Vagina (tissue), 2 donors: ENCODE results near the gene PSMC2.

Source experiments
- POLR2A ChIP-seq, 2 donors: fragments of 450-650 bp; IDR thresholded peaks; one replicate each; pipeline ENCODE4 v1.6.1; 2017; ENCODE audit warnings: antibody characterized with exemption in 2 of 2, mild to moderate bottlenecking in 2 of 2, moderate library complexity in 2 of 2
- POLR2AphosphoS5 ChIP-seq, 2 donors: sonication (generic); formaldehyde crosslinking; IDR thresholded peaks; one replicate each; pipeline ENCODE4 v1.9.0; 2017; ENCODE audit warnings: antibody characterized with exemption in 2 of 2, mild to moderate bottlenecking in 2 of 2, low read depth in 1 of 2; ENCODE audit not compliant: insufficient read depth in 1 of 2
- TF ChIP-seq, protein P1 (sequence below), 3 experiments: fragments of 450-650 bp in 2 of 3; fragments of 200-600 bp in 1 of 3; sonication (generic) in 1 of 3; IDR thresholded peaks; one replicate each; pipeline ENCODE4 v1.5.1; 2017 to 2019; ENCODE audit warnings: antibody characterized with exemption in 3 of 3, mild to moderate bottlenecking in 2 of 3, moderate library complexity in 2 of 3

DNA sequence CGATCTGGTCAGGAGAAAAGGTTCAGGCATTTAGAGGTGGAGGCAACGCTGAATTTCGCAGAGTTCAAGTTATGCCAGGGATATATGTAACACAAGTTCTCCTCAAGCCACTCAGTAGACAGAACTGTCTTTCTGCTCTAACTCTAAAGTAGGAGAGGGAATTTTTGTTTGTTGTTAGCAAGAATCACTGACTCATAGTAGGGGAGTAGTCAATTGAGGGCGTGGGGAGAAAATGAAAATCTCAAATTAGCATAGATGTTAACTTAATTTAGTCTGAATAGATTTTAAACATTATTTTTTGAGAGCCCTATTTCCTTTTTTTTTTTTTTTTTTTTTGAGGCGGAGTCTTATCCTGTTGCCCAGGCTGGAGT is 34.6 kb downstream of the PSMC2 start:
- TF ChIP-seq POLR2A (IDR thresholded peaks at IDR 0.05) (no peak), POLR2AphosphoS5 (IDR thresholded peaks at IDR 0.05; ENCODE audit: insufficient read depth in 1 of 2, low read depth in 1 of 2) (no peak)
- TF ChIP-seq, protein P1, sequence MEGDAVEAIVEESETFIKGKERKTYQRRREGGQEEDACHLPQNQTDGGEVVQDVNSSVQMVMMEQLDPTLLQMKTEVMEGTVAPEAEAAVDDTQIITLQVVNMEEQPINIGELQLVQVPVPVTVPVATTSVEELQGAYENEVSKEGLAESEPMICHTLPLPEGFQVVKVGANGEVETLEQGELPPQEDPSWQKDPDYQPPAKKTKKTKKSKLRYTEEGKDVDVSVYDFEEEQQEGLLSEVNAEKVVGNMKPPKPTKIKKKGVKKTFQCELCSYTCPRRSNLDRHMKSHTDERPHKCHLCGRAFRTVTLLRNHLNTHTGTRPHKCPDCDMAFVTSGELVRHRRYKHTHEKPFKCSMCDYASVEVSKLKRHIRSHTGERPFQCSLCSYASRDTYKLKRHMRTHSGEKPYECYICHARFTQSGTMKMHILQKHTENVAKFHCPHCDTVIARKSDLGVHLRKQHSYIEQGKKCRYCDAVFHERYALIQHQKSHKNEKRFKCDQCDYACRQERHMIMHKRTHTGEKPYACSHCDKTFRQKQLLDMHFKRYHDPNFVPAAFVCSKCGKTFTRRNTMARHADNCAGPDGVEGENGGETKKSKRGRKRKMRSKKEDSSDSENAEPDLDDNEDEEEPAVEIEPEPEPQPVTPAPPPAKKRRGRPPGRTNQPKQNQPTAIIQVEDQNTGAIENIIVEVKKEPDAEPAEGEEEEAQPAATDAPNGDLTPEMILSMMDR (IDR thresholded peaks at IDR 0.05): no peak
